ENCODE data around the gene PKP1. TPM values are rescaled to one million over a fixed set of nuclear protein-coding genes. Genes with fewer than 3 reads are reported as not detected.
A peak's percentile ranks its signal among the peaks of the same experiment; 100 is the strongest.

PKP1 gene
- total RNA-seq, 6 experiments from 2014 or later, result not detected

DNA sequence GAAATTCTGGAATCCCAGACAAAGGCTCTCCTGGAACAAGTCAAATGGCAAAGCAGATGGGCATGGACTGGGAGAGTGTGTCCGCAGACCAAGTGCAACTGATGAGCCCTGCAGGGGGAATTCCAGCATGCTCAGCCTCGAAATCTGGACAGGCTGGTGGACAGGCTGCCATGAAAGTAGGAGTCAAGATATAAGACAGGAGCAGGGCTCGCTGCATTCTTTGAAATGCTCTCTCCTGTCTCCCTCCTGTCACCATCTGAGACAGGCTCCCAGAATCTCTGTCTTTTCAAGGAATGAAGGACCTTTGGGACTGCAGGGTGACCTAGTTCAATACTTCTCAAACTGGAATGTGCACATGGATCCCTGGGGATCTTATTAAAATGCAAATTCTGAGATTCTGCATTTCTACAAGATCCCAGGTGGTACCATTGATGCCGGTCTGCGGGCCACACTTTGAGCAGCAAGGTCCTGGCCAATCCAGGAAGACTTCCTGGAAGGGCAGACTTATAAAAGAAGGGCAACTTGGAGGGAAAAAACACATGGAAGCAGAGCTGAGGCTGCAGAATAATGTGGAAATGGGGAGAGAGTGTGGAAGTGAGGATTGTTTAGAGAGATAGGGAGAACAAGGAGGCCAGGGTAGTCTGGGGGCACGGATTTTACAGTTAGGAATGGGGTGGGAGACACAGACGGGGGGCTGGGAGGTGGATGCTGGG lies 64.3 kb downstream of the PKP1 start:
- Histone ChIP-seq H3K4me1 (no peaks in the 10 kb centered on the region), H3K36me3 (no peaks in the 10 kb centered on the region), H3K27me3 (no peaks in the 10 kb centered on the region), H3K4me3 (no peak overlapping the region), H3K27ac (no peak overlapping the region), H3K9me3 (no peaks in the 10 kb centered on the region)
- intact Hi-C loops (cut with DNase I), result no loop called here
- WGBS (ENCODE audit: insufficient coverage, low coverage, low lambda C conversion rate, missing lambda C conversion rate), result 15% methylated on average over 5 of the region's 7 CpGs
- TF ChIP-seq CTCF (IDR thresholded peaks at IDR 0.05) (no peak), POLR2A (IDR thresholded peaks at IDR 0.05) (no peak)
- ATAC-seq (no peak), DNase-seq (peak in 1 of 3 donors; percentile 7)

- no peaks in the 10 kb centered on the region for H3K4me1 ChIP-seq
- ATAC-seq (peak; percentile 58 to 69 (median 66)), DNase-seq (peak in 2 of 3 donors; percentile 21 to 37)
- no peak overlapping the region for H3K27ac ChIP-seq
- H3K9me3 ChIP-seq, result no peaks in the 10 kb centered on the region
- TF ChIP-seq POLR2A (IDR thresholded peaks at IDR 0.05) (no peak), CTCF (IDR thresholded peaks at IDR 0.05) (peak; percentile 29 to 53 (median 45))
- H3K36me3 ChIP-seq, result no peaks in the 10 kb centered on the region
- 4% methylated on average over 4 of the region's 6 CpGs for WGBS (ENCODE audit: insufficient coverage, low coverage, low lambda C conversion rate, missing lambda C conversion rate)
- intact Hi-C loops (cut with DNase I), result no loop called here
- H3K27me3 ChIP-seq, result no peaks in the 10 kb centered on the region
- no peak overlapping the region for H3K4me3 ChIP-seq
Measured at GRCh38 chr1:201348211-201348566, 64.9 kb downstream of the PKP1 start.

- Histone ChIP-seq H3K4me1 (no peaks in the 10 kb centered on the region), H3K9me3 (no peaks in the 10 kb centered on the region), H3K27me3 (no peaks in the 10 kb centered on the region), H3K27ac (no peak overlapping the region), H3K36me3 (no peaks in the 10 kb centered on the region), H3K4me3 (no peak overlapping the region)
- WGBS (ENCODE audit: insufficient coverage, low coverage, low lambda C conversion rate, missing lambda C conversion rate), result 63% methylated on average over 3 of the region's 4 CpGs
- intact Hi-C loops (cut with DNase I), result no loop called here
- ATAC-seq (no peak), DNase-seq (peak in 2 of 3 donors; percentile 6 to 8)
- TF ChIP-seq POLR2A (IDR thresholded peaks at IDR 0.05) (no peak), CTCF (IDR thresholded peaks at IDR 0.05) (no peak)
Measured at GRCh38 chr1:201349092-201349491, 65.8 kb downstream of the PKP1 start.

DNA sequence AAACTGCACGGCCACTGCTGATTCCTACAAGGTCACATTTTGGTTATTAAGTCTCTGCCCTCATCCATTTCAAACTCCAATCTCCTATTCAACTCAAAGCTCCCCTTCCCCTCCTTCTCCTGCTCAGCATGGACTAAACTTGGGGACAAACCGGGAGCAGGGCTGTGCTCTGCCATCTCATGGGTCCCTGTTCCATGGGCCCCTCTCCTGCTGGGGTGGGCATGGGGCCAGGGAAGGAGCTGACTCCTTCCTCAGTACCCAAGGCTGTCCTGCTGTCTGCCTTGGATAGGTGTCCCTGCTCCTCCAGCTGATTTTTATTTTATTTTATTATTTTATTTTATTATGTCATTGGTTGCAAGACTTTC lies 67.0 kb downstream of the PKP1 start:
- no peak for TF ChIP-seq POLR2A (IDR thresholded peaks at IDR 0.05)
- no peak for TF ChIP-seq CTCF (IDR thresholded peaks at IDR 0.05)
- Histone ChIP-seq H3K27ac (no peak overlapping the region), H3K36me3 (no peaks in the 10 kb centered on the region), H3K27me3 (no peaks in the 10 kb centered on the region), H3K4me3 (no peak overlapping the region), H3K4me1 (no peaks in the 10 kb centered on the region), H3K9me3 (no peaks in the 10 kb centered on the region)
- no peak for ATAC-seq
- intact Hi-C loops (cut with DNase I), result no loop called here
- WGBS (ENCODE audit: insufficient coverage, low coverage, low lambda C conversion rate, missing lambda C conversion rate), result 86% methylated on average over 1 of the region's 2 CpGs
- DNase-seq, result peak in 2 of 3 donors; percentile 5 to 7
